T-helper 2 cell treated with Interferon-gamma antibody and Interleukin-4, amounts not matched to agents 100 ng/mL and 5 ng/mL, for 36 hours (primary cell): ENCODE data around the gene SLIT2. TPM values are rescaled to one million over a fixed set of nuclear protein-coding genes. Genes with fewer than 3 reads are reported as not detected.

Experiments
- intact Hi-C: fragments of 100-400 bp; cut with micrococcal nuclease; formaldehyde crosslinking; loops from one replicate; pipeline ENCODE4 v1.15.1; 2023
- total RNA-seq: library from RNA; stranded (reverse); gene quantifications from 2 replicates; pipeline ENCODE4 v1.2.3, GENCODE V29; 2022

The SLIT2 gene, protein sequence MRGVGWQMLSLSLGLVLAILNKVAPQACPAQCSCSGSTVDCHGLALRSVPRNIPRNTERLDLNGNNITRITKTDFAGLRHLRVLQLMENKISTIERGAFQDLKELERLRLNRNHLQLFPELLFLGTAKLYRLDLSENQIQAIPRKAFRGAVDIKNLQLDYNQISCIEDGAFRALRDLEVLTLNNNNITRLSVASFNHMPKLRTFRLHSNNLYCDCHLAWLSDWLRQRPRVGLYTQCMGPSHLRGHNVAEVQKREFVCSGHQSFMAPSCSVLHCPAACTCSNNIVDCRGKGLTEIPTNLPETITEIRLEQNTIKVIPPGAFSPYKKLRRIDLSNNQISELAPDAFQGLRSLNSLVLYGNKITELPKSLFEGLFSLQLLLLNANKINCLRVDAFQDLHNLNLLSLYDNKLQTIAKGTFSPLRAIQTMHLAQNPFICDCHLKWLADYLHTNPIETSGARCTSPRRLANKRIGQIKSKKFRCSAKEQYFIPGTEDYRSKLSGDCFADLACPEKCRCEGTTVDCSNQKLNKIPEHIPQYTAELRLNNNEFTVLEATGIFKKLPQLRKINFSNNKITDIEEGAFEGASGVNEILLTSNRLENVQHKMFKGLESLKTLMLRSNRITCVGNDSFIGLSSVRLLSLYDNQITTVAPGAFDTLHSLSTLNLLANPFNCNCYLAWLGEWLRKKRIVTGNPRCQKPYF (N-terminal part only)
- total RNA-seq = not detected in 2 replicates

DNA sequence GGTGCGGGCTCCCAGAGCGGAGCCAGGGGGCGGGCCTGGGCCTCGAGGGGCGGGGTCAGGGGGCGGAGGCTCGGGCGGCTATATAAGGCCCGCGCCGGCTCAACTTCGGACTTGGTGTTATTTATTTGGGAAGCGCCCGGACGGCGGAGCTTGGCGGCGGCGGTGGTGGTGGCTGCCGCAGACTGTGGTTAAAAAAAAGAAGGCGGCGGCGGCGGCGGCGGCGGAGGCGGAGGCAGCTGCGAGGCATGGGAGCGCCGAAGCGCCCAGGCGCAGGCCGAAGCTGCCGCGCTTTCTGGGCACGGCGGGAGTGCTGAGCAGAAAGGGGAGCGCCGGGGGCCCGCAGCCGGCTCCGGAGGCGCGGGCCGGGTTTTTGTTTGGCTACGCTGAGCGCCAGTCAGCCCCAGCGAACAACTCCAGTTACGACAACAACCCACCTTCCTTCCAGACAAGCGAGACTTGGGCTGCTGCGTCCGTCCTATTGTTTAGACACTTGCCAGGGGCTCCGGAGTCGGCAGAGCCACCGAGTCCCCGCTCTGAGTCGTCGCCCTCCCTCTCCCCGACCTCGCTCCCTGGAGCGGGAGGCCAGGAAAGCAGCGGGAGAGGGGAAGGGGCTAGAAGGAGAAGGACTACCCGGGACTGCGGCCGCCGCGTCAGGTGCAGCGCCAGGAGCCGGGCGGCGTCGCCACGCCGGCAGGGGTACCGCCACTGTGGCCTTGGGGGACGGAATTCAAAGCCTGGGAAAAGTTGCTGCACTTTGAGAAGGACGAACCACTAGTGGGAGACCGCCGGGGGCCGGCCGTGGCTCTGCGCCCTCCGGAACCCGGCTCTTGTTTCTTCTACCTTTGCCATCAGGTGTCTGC lies at the start of gene SLIT2:
SLIT2 (plus strand) TSS at position 110 of the 860 bp plus-strand sequence. CDS start 1,911 bp downstream, outside the sequence.
- intact Hi-C loops = no loop called here

DNA sequence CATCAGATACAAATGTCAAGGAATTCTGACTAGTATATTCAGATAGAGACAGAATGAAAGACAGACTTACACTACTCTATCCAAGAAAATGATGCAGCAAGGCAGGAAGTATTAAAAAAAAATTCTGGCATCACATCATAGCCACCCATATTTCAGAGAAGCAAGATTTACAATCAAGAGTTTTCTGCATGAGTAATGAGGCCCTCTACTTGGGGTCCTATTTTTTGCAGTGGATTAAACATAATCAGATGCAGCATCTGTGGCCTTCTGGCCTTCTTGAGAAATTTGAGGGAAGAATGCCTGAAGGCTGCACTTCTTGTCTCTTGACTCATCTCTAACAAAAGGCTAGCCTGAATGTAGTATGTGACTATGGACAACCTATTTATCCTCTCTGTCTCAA lies 48.2 kb upstream of the SLIT2 start:
- intact Hi-C loops = no loop called here

DNA sequence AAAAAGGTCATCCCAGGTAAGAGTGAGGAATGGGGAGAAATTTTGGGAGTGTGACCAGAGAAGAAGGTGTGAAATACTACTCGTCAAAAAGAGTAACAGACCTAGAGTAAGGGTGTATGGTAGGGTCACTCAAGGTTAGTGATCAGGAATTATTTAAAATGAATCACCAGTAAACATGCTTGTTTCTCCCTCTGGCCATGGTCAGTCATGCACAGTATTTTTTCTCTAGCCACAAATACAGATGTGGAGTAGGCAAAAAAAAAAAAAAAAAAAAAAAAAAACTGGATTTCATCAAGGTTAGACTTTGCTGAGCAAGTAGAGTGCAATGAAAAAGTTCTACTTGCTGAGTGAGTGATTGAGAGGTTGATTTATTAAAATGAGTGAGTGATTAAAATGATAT lies 34.2 kb upstream of the SLIT2 start:
- intact Hi-C loops = no loop called here

DNA sequence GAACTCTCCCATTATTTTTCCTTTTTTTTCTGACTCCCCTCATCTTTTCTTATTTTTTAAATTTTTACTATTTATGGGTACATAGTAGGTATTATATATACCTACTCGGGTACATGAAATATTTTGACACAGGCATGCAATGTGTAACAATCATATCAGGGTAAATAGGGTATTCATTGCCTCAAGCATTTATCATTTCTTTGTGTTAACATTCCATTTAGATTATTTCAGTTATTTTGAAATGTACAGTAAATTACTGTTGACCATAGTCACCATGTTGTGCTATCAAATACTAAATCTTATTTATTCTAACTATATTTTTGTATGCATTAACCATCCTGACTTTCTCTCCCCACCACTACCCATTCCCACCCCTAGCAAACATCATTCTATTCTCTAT lies 33.8 kb upstream of the SLIT2 start:
- intact Hi-C loops = no loop called here

DNA sequence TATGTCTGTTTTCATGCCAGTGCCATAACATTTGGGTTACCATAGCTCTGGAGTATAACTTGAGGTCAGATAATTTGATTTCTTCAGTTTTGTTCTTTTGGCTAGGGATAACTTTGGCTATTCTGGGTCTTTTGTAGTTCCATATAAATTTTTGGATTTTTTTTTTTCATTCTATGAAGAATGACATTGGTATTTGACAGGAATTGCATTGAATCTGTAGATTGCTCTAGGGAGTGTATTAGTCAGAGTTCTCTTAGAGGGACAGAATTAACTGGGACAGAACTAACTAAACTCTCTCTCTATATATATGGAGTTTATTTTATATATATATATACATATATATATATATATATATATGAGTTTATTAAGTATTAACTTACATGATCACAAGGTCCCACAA lies 32.2 kb upstream of the SLIT2 start:
- intact Hi-C loops = no loop called here

DNA sequence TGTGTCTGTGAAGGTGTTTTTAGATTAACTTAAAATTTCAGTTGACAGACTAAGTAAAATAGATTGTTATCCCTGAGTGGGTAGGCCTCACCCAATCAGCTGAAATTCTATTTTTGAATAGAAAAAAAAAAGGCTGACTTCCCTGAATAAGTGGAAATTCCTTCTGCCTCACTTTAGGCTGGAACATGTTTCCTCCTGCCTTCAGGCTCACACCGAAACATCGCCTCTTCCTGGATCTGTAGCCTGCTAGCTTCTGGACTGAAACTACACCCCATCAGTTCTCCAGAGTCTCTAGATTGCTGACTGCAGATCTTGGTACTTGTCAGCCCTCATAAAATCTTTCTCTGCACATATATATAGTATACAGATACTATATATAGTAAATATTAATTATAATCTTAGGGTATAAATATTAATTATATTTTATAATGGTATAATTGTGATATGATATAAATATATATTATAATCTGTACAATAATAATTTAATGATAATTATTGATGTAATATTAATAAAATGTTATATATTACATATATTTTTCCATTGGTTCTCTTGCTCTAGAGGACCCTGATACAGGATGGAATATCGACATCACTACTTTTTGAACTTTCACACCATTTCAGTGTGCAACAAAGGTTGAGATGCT lies 13.7 kb upstream of the SLIT2 start:
- intact Hi-C loops = no loop called here

DNA sequence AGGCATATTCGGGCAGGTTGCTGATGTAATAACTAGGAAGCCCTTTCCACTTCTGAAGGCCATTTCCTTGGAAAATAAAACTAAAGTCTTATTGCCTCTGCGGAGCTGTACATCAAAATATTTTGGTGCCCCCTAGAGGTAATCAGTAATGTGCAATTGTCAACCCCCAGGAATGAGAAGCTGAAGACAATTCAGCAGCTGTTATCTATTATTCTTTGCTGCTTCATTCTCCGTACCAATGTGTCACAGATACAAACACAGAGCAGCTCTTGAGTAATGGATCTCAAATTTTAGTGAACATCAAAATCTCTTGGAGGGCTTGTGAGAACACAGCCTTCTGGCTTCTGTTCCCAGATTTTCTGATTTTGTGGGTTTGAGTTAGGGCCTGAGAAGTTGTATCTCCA lies 3.5 kb upstream of the SLIT2 start:
- intact Hi-C loops = loop anchor here (5.0 kb wide), 1 partner anchor 1026 kb away; no protein-coding TSS in a partner anchor

DNA sequence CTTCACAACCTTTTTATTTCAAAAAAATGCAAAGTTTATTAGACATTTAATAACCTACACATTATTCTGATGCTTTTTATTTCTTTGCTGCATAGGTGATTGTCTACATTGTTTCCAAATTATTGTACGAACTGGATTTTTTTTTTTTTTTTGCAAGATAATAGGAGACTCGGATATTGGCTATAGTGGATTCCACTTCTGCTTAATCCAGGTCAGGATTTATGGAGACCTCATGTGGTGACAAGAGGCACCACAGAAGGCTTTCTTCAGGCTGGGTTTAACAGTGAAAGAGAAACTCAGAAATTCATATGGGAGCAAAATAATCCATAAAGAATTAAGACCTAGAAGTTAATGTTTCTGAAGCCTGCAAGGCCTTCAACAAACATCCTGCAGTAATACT lies 2.4 kb upstream of the SLIT2 start:
- intact Hi-C loops = loop anchor here (5.0 kb wide), 1 partner anchor 1027 kb away; no protein-coding TSS in a partner anchor

DNA sequence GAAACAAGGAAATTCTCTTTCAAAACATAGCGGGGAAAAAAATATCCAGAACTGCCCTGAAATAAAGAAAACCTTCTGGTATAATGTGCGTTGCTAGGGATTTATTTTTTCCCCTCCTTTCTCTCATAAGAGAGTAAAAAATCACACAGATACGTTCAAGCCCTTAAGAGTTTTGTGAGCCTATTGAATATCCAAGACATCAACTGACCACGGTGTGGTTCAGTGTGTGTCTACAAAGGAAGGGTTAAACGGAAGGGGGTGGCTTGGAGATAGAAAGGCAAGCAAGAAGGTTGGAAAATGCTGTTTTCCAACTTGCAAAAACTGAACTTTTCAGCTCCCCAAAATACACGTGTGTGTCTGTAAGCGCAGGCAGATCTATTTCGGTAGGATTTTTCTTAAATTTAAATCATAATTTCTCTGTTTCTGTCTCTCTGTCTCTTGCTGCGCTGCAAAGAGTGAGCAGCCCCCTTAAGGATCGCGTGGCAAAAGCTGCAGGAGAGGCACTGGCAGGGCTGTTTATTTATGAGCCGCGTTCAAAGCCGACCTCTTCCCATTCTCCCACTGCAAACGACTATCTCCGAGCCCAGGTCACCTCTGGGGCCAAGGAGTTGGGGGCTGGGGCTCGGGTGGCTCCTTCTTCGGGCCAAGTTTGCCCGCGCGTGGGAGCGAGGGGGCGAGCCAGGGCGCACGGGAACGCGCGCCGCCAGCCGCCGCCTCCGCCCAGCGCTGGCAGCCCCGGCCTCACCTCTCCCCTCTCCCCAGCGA lies 492 bp upstream of the SLIT2 start:
- intact Hi-C loops = no loop called here

DNA sequence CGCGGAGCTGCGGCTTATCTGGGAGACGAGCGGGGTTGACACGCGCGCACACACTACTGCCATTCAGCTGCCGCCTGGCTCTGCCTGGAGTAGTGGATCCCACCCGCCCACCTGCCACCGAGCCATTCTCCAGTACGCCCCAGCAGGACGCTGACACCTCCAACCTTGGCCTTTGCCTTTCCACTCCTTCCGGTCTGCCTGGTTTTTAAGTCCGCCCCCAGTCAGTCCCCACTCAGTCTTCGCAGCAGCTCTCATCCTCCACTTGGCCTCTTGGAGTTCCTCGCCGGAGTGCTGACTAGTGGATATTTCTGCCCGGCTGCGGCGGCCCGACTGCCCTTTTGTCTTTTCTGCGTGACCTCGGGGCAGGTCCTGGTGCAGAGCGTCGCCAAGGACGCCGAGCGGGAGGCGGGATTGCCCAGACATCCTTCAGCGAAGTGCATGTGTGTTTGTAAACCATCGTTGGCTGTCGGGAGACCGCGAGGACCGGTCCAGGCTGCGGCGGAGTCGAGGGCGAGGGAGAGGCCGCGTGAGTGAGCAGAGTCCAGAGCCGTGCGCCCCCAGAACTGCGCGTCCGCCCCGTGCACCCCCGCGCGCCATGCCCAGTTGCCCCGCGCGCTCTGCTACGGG lies 1.1 kb downstream of the SLIT2 start:
- intact Hi-C loops = no loop called here

DNA sequence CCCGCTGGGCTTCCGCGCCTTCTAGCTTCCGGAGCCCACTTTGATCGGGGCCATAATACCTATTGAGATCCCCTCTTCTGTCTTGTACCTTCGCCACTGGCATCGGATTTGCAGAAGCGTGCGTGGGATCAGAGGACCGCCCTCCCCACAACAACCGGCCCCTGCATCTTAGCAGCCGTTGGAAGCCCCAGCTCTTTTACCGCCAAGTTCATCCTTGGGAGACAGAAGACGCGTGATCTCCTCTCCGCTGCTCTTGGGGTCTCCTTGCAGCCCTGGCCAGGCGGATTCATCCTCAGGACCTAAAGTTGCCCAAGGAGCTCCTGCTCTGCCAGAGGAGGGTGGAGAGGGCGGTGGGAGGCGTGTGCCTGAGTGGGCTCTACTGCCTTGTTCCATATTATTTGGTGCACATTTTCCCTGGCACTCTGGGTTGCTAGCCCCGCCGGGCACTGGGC lies 1.6 kb downstream of the SLIT2 start:
- intact Hi-C loops = no loop called here

DNA sequence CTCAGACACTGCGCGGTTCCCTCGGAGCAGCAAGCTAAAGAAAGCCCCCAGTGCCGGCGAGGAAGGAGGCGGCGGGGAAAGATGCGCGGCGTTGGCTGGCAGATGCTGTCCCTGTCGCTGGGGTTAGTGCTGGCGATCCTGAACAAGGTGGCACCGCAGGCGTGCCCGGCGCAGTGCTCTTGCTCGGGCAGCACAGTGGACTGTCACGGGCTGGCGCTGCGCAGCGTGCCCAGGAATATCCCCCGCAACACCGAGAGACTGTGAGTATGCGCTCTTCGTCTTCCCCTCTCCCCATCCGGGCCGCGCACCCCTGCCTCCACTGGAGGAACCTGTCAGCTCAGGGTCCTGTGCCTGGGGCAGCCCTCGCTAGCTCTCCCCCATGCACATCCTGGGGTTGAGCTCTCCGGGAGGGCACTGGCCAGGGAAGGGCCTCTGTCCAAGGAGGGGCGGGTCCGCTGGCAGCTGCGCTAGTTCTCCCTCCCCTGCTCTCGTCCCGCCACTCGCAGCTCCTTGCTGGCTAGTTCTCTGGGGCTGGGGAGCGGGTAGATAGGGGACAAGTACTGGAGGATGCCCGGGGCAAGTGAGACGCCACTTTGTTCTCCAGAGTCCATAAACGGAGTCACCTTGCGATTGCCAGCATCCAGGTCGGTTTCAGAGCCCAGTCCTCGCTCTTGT lies 2.2 kb downstream of the SLIT2 start:
- intact Hi-C loops = no loop called here

DNA sequence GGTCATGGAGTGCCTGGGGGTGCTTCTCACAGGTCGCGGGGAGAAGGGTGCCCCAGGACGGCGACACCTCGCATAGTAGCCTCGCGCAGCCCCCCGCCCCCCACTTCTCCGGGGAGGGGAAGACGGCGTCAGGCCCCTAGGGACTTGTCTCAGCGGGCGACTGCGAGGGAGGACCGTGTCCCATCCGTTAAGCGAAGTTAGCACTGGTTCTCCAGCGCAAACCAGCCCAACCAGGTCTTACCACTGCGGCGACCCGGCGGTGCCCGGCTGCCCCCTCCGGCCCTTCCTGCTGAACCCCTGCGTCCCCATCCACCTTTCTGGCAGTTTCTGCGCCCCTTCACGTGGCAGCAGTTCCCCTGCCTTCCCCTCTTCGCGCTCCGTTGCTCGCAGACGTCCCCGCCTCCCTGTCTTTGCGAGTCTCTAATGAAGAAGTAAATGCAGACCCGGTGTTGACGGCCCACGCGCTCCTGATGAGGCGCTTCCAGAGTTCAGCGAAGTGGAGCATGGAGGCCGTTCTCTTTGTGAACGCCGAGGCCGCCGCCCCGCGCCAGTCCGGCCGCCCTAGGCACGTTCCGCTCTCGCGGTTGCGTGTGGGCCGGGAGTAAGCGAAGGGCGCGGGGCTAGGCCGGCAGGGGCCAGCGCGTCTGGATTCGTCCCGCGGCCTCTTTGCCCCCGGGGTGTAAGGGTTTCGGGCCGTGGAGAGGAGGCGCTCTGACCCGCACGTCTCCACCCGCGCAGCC lies 3.0 kb downstream of the SLIT2 start:
- intact Hi-C loops = no loop called here

DNA sequence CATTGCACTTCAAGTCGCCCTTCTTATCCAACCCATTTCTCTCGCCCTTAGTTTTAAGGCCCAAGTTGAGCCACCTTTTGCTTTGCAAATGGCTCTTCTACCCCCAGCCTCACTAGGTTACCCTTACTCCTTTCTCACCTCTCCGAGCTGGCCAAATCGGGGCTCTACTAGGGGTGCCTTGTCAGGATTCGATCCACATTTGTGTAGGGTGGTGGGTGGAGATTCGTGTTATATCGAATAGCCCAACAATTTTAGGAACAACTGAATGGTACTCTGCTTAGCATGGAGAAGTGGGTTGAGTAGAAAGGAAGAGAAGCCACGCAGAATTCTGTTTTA lies 3.5 kb downstream of the SLIT2 start:
- intact Hi-C loops = no loop called here

DNA sequence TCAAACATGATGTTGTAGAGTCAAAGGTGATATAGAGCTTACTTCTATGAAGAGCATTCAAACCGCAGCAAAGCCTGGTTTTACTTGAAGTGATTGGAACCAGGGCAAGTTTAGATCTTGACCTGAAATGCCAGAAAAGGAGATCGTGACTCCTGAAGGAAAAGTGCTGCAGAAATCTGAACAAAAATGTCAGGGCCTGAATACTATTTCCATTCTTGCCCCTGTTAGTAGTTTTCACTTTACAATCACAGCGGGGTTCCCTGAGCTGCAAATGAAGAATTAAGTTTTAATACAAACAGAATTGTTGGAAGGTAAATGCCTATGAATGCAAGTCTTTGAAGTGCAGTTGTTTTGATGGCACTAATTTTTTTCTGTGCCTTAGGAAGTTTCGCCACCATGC lies 4.1 kb downstream of the SLIT2 start:
- intact Hi-C loops = no loop called here

DNA sequence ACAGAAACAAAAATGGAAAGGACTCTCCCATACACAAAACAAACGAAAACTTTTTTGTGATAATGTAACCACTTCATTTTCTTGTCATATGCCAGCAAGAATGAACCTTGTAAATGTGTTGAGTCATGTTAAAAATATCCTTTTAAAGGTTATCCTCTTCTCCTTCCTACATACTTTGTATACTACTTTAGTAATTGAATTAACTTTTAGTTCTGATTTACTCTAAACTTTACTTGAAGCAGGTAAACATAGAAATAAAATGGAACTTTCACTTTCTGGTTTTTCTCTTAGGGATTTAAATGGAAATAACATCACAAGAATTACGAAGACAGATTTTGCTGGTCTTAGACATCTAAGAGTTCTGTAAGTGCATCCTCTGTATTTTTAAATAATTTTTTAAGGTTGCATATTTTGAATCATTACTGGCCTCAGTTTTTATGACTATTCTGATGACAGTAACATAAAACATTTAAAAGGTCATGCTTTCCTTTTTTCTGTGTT lies 4.7 kb downstream of the SLIT2 start:
- intact Hi-C loops = no loop called here

DNA sequence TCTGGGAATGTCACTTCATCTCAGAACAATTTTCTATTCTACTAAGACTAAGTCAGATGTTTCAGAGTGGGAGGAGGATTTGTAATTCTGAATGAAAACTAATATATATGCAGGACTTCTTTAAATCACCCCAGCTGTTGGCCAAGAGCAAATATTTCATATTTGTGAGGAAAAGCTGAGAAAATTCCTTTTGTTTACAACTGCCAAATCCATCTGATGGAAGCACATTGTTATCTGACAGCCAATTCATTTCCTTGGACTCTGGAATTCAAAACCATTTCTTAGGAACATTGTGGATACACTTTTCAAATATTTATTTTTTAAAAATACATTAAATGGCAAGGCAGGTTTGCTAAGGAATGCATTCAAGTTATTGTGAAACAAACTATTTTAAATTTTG lies 8.0 kb downstream of the SLIT2 start:
- intact Hi-C loops = no loop called here

DNA sequence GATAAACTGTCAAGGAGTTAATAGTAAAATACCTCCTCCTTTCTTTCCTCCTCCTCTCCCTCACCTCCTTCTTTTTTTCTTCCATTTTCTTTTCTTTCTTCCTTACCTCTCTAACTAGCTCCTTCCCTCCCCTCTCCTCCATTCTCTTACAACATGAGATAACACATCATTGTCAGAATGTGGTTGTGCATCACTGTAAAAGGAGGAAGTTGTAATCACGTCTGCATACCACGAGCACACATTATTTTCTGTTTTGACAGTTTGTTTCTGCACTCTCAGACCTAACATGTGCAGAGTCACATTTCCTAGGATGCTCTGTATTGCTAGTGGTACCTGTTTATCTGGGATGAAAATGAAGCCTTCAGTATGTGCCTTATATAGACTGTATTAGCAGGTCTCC lies 9.1 kb downstream of the SLIT2 start:
- intact Hi-C loops = no loop called here

DNA sequence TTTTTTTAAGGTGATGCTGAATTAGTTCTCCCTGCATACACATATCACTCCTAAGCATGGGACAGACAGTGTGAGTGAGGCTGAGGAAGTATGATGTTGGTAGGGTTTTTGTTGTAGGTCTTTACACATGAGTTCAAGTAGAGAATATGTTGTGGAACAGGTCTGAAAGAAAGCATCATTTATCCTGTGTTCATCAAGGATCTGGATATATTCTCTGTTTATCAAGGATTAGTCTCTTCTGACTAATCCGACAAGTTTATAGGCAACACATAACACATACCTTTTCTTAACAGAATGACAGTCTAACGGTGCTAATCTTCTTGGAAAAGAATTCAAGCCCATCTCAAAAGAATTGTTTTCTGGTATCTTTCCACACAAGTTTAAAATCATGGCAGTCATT lies 10.5 kb downstream of the SLIT2 start:
- intact Hi-C loops = no loop called here
